ENCODE data around the gene MLXIP.

DNA sequence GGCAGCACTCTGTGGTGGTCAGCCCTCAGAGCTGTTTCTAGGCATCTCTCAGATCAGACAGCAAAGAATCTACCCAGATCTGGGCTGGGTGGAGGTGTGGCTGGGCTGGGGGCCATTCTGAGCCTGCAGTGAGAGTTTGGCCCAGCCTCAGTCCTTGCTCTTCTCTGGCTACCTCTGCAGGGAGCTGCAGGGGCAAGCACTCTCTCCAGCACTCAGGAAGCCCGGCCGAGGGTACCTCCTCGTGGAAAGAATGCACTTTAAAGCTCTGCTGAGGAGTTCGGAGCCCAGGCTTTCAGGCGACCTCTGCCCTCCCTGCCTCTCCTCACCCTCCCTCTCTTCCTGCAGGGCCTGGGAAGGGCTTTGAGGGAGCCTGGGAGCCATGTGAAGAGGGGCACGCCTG lies 64.3 kb downstream of the MLXIP start:
- TF ChIP-seq ZNF10 (tag by site-specific recombination; IDR thresholded peaks at IDR 0.05), result no peak
- TF ChIP-seq ZNF660 (tag by site-specific recombination; IDR thresholded peaks at IDR 0.05), result no peak

Data from HEK293 (cell line).